ENCODE data around the gene WSB1.
A peak's percentile ranks its signal among the peaks of the same experiment; 100 is the strongest.

WSB1 gene

DNA sequence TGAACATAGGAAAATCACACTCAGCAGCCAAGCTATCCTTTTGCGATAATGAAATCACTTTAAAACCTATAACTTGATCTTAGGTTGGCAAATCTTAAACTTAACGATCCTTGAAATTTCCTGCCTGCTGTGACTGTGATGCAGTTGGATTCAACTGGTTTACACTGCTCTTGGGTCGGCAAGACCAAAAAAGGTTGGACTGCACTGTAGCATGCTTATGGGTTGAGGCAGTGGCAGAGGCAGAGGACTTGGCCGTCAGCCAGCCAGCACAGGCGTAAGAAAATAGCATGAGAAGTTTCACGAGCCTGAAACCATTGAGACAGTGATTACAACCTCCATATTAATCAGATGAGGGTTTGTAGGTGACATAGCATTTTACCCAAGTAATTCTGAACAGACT is 21.4 kb downstream of the WSB1 start:
- H3K4me3 ChIP-seq (ENCODE audit: low read length), result no peak overlapping the region
- TF ChIP-seq CTCF (IDR thresholded peaks at IDR 0.05; ENCODE audit: insufficient read depth, low read depth, low read length, missing control alignments), result no peak
- peak; percentile 53 for DNase-seq (ENCODE audit: low read depth)

DNA sequence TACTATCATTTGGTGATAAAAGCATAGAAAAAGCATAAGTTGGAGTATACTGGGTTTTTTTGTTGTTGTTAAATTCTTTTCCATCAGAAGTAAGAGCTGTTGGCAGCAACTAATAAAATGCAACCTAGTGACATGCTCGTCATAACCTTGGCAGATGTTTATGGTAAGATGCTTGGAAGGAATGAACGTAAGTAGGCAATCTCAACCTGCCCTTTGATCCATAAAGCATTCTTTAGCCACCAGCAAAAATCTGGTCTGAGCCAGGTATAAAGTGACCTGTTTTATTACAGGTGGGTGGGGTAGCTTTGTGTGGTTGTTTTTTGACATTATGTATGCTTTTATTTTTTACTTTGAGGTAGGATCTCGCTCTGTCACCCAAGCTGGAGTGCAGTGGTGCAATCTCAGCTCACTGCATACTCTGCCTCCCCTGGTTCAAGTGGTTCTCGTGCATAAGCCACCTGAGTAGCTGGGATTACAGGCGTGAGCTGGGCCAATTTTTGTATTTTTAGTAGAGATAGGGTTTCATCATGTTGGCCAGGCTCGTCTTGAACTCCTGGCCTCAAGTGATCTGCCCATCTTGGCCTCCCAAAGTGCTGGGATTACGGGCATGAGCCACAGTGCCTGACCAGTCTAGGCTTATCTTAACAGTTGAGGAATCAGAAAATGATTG is 22.0 kb downstream of the WSB1 start:
- TF ChIP-seq CTCF (IDR thresholded peaks at IDR 0.05; ENCODE audit: insufficient read depth, low read depth, low read length, missing control alignments), result no peak
- DNase-seq (ENCODE audit: low read depth), result no peak
- H3K4me3 ChIP-seq (ENCODE audit: low read length), result no peak overlapping the region

DNA sequence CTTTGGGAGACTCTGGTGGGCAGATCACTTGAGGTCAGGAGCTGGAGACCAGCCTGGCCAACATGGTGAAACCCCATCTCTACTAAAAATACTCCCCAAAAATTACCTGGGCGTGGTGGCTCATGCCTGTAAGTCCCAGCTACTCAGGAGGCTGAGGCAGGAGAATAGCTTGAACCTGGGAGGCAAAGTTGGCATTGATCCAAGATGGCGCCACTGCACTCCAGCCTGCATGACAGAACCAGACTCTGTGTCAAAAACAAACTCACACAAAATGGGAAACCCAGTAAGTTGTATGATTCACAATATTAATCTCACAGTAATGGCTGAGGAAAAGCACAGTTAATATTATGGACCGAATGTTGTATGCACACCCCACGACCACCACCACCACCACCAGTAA is 24.3 kb downstream of the WSB1 start:
- no peak for TF ChIP-seq CTCF (IDR thresholded peaks at IDR 0.05; ENCODE audit: insufficient read depth, low read depth, low read length, missing control alignments)
- no peak overlapping the region for H3K4me3 ChIP-seq (ENCODE audit: low read length)
- DNase-seq (ENCODE audit: low read depth), result no peak

DNA sequence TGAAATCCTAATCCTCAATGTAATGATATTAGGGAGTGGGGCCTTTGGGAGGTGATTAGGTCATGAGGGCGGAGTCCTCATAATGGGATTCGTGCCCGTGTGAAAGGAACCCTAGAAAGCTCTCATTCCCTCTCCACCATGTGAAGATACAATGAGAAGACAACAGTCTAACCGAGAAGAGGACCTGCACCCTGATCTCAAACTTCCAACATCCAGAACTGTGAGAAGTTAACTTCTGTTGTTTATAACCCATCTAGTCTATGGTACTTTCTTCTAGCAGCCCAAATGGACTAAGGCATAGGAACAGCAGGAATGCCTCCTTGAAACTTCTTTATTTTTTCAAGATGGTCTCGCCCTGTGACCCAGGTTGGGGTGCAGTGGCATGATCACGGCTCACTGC is 24.7 kb downstream of the WSB1 start:
- no peak for DNase-seq (ENCODE audit: low read depth)
- no peak overlapping the region for H3K4me3 ChIP-seq (ENCODE audit: low read length)
- TF ChIP-seq CTCF (IDR thresholded peaks at IDR 0.05; ENCODE audit: insufficient read depth, low read depth, low read length, missing control alignments), result no peak

DNA sequence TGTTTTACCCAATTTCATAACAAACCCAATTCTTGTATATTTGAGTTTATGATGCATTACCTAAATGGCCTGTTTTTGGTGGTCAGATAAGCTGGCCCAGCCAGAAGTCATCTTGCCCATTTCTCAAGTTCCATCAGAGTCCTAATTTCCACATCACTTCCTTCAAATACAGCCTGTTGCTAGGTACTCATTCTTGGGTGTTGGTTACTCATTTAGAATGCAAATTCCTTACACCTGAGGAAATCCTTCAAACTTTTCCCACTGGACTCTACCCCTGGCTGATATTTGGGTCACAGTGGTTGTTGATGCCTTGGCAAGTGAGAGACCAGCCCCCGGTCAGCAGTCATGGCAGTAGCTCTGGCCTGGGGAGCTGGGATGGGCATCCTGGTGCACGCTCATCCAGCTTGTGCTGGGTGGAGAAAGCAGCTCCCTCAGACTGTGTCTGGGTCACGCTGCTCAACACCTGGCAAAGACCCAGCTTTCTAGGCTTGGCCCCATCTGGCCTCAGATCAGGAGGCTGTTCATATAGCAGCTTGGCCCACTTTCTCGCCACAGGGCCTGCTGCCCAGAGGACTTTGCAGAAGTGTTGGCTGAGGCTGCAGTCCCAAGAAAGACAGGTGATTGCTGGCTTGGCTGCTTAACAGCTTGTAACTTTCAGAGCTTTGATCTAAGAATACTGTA is 25.8 kb downstream of the WSB1 start:
- TF ChIP-seq CTCF (IDR thresholded peaks at IDR 0.05; ENCODE audit: insufficient read depth, low read depth, low read length, missing control alignments), result no peak
- DNase-seq (ENCODE audit: low read depth), result peak; percentile 24
- H3K4me3 ChIP-seq (ENCODE audit: low read length), result no peak overlapping the region

GRCh38 chr17:27320222-27320560 is 26.3 kb downstream of the WSB1 start:
- DNase-seq (ENCODE audit: low read depth), result no peak
- no peak overlapping the region for H3K4me3 ChIP-seq (ENCODE audit: low read length)
- no peak for TF ChIP-seq CTCF (IDR thresholded peaks at IDR 0.05; ENCODE audit: insufficient read depth, low read depth, low read length, missing control alignments)

- no peak overlapping the region for H3K4me3 ChIP-seq (ENCODE audit: low read length)
- no peak for TF ChIP-seq CTCF (IDR thresholded peaks at IDR 0.05; ENCODE audit: insufficient read depth, low read depth, low read length, missing control alignments)
- DNase-seq (ENCODE audit: low read depth), result no peak
Measured at GRCh38 chr17:27321372-27321771, 27.5 kb downstream of the WSB1 start.

All from epithelial cell of esophagus (primary cell).